GM12891 (cell line): ENCODE measurements around the gene CPNE7.
A peak's percentile ranks its signal among the peaks of the same experiment; 100 is the strongest.

Source experiments
- DNase-seq: peaks from one replicate; pipeline ENCODE4 v3.0.0; 2011; ENCODE audit warnings: low spot score; ENCODE audit not compliant: insufficient read length
- FAIRE-seq: peaks from 2 replicates; lab custom pipeline; 2011; peaks lifted over from hg19 to GRCh38; lab: Jason Lieb, UNC
- PAX5 ChIP-seq: IDR thresholded peaks from 2 replicates; pipeline ENCODE4 v1.6.1; 2011; ENCODE audit warnings: low read length, moderate library complexity, mild to moderate bottlenecking; ENCODE audit not compliant: insufficient read depth, severe bottlenecking
- POLR2A ChIP-seq: IDR thresholded peaks from 2 replicates; pipeline ENCODE4 v1.6.1; 2011; ENCODE audit warnings: low read depth, low read length, control low read depth
- POLR2AphosphoS5 ChIP-seq: IDR thresholded peaks from 2 replicates; pipeline ENCODE4 v1.6.1; 2011; ENCODE audit warnings: low read depth, low read length, control low read depth
- POU2F2 ChIP-seq: IDR thresholded peaks from 2 replicates; pipeline ENCODE4 v1.6.1; 2011; ENCODE audit warnings: low read depth, mild to moderate bottlenecking, control low read depth, low read length, moderate library complexity
- SPI1 ChIP-seq: IDR thresholded peaks from 2 replicates; pipeline ENCODE4 v1.6.1; 2011; ENCODE audit warnings: low read depth, low read length, control low read depth
- TAF1 ChIP-seq: IDR thresholded peaks from 2 replicates; pipeline ENCODE4 v1.6.1; 2011; ENCODE audit warnings: low read depth, low read length, control low read depth

Gene CPNE7

DNA sequence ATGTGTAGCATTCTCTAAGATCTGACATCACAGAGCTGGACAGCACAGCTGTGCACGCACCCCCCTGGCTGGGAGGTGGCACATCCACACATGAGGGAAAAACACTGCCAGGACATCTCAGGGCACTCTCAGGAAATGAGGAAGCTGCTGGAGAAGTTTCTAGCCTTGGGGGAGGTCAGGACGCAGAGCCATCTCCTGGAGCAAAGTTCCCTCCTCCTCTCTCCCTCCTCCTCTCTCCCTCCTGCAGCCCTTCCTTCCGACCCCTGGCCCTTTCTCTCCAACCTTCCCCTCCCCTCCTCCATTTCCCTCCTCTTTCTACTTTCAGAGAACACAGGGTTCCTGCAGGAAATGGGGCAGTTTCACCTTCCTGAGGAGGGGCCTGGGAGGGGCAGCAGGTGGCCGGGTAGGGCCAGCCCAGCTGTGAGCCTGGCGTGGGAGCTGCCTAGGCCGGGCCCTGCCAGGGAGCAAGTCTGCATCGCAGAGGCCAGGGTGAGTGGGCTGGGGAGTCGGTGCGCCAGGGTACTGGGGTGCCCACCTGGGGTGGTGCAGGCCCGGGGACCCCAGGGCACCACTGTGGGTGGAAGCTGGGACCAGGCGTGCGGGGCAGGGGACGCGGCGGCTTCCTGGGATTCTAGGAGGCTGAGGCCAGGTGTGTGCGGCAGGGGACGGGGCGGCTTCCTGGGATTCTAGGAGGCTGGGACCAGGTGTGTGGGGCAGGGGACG is 37.8 kb downstream of the CPNE7 start, which contains the start of gene DPEP1:
Gene DPEP1, plus strand, starts transcription at position 412 of the 723 bp plus-strand sequence. CDS start 16,769 bp downstream, outside the sequence.
- FAIRE-seq (no peak), DNase-seq (no peak)
- TF ChIP-seq POLR2AphosphoS5 (no peak), POU2F2 (no peak), POLR2A (no peak), TAF1 (no peak), PAX5 (no peak), SPI1 (no peak)

DNA sequence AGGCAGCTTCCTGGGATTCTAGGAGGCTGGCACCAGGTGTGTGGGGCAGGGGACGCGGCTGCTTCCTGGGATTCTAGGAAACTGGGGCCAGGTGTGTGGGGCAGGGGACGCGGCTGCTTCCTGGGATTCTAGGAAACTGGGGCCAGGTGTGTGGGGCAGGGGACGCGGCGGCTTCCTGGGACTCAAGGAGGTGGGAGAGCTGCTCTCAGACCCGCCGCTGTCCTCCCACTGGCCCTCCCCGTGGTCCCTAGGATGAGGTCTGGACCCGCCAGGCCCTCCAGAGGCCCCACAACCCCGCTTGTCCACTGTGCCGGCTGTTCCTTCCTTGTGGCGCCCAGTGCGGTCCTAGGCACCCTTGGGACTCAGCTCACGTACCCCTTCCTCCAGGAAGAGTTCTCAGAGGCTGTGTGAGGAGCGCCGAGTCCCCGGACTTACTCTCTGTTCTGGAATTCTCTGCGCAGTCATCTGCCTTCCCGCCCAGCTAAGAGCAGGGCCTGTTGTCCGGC is 38.4 kb downstream of the CPNE7 start:
- no peak for FAIRE-seq
- no peak for DNase-seq
- TF ChIP-seq SPI1 = no peak
- TF ChIP-seq POU2F2 = no peak
- no peak for TF ChIP-seq POLR2AphosphoS5
- no peak for TF ChIP-seq PAX5
- no peak for TF ChIP-seq POLR2A
- no peak for TF ChIP-seq TAF1

- DNase-seq (no peak), FAIRE-seq (no peak)
- no peak for TF ChIP-seq POU2F2
- no peak for TF ChIP-seq PAX5
- no peak for TF ChIP-seq SPI1
- no peak for TF ChIP-seq POLR2AphosphoS5
- TF ChIP-seq POLR2A = no peak
- TF ChIP-seq TAF1 = no peak
Observed at GRCh38 chr16:89615176-89615575, 39.6 kb downstream of the CPNE7 start.

GRCh38 chr16:89615596-89616090 is 40.1 kb downstream of the CPNE7 start:
- FAIRE-seq (no peak), DNase-seq (peak; percentile 74)
- no peak for TF ChIP-seq POU2F2
- TF ChIP-seq SPI1 = no peak

DNA sequence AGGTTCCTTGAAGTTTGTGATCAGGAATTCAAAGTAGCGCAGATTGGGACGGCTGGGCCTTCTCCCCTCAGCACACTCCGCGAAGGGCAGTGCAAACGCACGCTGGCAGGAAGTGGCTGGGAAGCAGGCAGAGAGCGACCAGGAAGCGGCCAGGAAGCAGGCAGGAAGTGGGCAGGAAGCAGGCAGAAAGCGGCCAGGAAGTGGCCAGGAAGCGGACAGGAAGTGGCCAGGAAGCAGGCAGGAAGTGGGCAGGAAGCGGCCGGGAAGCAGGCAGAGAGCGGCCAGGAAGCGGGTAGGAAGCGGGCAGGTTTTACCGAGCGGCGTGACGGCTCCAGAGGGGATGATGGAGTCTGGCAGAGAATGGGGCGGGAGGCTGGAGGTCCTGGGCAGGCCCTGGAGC is 41.1 kb downstream of the CPNE7 start:
- FAIRE-seq = no peak
- no peak for DNase-seq
- TF ChIP-seq SPI1 (no peak), POU2F2 (no peak), POLR2A (no peak), POLR2AphosphoS5 (no peak), PAX5 (no peak), TAF1 (no peak)

DNA sequence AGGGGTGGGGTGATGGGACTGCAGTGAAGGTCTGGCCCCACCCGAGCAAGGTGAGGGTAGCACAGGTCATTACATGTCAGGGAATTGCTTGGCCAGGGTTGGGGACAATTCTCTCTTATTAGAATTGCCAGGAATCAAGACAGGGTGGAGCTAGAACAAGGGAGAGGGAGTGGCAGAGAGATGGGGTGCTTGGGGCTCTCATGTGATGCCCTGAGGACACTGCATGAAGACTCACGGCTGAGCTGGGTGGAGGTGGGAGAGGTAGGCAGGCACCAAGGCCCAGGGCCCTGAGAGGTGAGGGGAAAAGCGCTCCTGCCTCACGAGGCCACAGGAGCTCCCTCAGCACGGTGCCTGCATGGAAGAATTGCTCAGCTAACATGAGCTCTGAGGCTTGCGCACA is 41.5 kb downstream of the CPNE7 start:
- TF ChIP-seq POU2F2 (no peak), SPI1 (no peak), PAX5 (no peak), TAF1 (no peak), POLR2A (no peak), POLR2AphosphoS5 (no peak)
- DNase-seq (no peak), FAIRE-seq (no peak)

- FAIRE-seq (no peak), DNase-seq (no peak)
Observed at GRCh38 chr16:89618109-89618998, 42.8 kb downstream of the CPNE7 start.

GRCh38 chr16:89619840-89620239 is 44.3 kb downstream of the CPNE7 start:
- DNase-seq = no peak
- TF ChIP-seq PAX5 (no peak), POU2F2 (no peak), SPI1 (no peak), POLR2AphosphoS5 (no peak), TAF1 (no peak), POLR2A (no peak)
- no peak for FAIRE-seq

More at GRCh38 chr16:89618109-89618998, 42.8 kb downstream of the CPNE7 start:
- no peak for TF ChIP-seq SPI1

DNA sequence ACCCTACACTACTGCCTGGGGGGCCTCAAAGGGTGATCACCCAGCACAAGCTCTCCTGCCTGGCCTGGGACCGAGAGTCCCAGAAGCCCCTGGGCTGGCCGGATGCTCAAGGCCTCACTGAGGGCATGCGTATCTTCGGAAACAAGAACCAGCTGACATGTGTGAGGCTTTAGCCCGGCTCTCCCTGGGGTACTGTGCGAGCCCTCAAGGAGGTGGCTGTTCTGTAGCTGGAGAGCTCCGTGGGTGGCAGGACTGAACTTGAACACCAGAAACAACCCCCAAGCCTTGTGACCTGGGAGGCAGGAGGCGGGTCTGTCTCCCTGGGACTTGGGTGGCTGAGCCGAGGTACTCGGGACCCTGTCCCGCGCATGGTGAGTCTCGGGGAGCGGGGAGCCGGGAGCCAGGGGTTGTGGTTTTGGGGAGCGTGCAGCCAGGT is 44.9 kb downstream of the CPNE7 start:
- TF ChIP-seq POLR2AphosphoS5 = no peak
- TF ChIP-seq PAX5 = no peak
- TF ChIP-seq POLR2A = no peak
- TF ChIP-seq POU2F2 = no peak
- no peak for TF ChIP-seq TAF1
- no peak for TF ChIP-seq SPI1
- FAIRE-seq (no peak), DNase-seq (no peak)
